CD1c-positive myeloid dendritic cell (primary cell): ENCODE measurements around the gene C6orf89.
A peak's percentile ranks its signal among the peaks of the same experiment; 100 is the strongest.

Experiments used
- DNase-seq: peaks from one replicate; pipeline ENCODE4 v3.0.0-alpha.2; 2016; ENCODE audit errors: extremely low spot score

Gene C6orf89

DNA sequence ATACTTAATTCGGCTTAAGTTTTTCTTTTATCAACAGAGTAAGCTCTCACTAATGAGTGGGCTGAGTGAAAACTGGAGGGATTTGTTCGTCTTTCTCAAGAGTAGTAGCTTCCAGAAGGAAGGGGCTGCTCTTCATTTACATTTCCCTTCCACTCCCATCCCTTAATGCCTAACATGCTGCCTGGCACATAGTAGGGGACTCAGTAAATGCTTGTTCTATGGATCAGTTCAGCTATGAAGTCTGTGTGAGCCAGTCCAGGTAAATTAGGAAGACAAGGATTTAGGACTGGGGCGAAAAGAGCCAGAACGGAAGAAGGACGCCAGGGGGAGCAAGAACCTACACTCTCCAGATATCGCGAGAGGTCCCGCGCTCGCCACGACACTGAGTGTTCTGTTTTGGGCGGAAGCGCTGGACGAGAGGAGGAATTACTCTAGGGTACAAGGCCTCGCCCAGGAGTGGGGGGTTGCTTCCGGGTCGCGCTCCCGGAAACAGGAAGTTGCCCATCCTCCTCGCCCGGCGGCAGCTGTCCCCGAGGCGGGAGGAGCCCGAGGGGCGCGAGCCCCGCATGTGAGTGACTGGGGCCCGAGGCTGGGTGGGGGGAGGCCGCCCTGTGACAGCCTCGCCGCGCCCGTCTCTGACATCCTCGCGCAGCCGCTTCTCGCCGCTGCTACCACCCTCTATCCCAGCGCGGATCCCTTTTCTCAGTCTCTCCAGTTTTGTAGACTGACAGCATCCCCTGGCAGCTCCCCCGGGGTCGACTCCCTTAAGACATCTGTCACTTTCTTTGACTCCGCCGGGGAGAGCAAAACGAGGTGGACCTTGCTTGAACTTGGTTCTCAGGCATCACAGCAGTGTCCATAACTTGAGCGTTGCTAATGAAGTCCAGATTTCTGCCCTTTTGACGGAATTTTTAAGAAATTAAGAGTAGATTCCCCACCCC lies at the start of gene C6orf89:
Gene C6orf89 (plus strand): TSS at position 492 of the 941 bp plus-strand sequence. CDS start 13,493 bp downstream, outside the sequence.
- DNase-seq = peak; percentile 99

DNA sequence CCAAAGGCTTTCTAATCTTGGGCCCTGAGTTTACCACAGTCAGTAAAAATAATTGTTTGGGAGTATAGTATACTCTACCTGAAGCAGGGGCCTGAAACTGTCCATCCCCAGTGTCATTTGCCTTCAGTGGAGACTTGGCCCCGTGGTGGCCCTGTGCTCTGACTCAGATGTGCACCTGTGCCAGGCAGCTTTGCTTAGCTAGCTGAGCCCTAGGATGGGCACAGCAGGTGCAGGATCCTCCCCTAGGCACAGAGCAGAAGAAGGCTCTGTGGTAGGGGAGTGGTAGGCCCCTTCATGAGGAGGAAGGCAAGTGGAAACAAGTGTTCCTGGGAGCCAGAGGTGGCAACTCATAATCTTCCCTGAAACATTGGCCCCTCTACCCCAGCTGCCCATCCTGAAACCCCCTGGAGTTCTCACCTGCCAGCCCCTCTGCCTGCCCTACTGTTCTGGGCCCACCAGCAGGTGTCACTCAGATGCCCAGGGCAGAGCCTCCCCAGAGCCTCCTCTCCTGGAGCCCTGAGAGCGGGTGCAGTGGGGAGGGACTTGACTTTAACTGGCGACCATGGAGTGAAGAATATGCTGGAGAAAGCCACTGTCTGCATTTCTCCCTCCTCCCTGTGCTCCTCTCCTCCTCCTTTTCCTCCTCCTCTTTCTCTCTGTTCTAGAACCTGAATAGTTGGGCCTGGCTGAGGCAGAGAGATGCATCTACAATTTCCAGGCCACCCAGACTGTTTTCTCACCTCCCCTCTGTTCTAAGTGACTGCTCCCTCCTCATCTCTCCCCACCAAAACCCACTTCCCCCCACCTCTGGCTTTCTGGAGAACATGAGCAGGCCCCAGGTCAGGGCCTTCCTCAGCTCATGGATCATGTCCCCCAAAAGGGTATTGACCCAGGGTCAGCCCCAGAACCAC lies 49.4 kb upstream of the C6orf89 start:
- no peak for DNase-seq

DNA sequence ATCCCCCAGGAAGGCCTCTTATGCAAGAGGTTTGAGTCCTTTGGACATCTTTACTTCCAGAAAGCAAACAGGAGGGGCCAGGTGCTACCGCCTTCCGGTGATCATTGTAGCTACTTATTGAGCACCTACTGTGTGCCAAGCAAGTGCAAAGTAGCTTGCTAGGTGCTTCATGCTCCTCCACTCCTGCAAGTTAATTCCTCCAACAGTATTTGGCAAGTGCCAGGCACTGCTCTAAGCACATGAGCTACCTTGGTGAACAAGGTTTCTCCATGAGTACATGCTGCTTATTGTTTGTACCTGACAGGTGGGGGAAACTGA lies 48.8 kb upstream of the C6orf89 start:
- DNase-seq = no peak

DNA sequence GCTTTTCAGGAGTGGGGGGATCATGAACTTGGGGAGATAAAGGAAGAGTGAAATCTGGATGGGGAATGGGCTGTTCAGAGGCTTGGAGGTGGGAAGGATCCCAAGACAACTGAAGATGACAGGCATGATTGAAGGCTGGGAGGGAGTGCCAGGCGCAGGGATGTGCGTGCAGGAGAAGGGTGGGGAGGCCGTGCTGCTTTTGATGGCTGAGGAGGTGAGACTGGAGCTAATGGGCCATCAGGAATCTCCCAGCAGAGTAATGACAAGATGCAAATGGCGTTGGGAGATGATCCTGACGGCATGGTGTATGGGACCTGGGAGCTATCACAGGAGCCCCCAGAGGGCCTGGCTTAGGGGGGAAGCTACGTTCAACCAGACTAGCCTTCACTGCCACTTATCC lies 48.1 kb upstream of the C6orf89 start:
- no peak for DNase-seq

GRCh38 chr6:36838896-36839748 lies 46.6 kb upstream of the C6orf89 start, which contains the start of gene CPNE5:
CPNE5 (minus strand) TSS chr6:36839444; CDS start chr6:36839377, 67 bp downstream.
- DNase-seq = no peak

DNA sequence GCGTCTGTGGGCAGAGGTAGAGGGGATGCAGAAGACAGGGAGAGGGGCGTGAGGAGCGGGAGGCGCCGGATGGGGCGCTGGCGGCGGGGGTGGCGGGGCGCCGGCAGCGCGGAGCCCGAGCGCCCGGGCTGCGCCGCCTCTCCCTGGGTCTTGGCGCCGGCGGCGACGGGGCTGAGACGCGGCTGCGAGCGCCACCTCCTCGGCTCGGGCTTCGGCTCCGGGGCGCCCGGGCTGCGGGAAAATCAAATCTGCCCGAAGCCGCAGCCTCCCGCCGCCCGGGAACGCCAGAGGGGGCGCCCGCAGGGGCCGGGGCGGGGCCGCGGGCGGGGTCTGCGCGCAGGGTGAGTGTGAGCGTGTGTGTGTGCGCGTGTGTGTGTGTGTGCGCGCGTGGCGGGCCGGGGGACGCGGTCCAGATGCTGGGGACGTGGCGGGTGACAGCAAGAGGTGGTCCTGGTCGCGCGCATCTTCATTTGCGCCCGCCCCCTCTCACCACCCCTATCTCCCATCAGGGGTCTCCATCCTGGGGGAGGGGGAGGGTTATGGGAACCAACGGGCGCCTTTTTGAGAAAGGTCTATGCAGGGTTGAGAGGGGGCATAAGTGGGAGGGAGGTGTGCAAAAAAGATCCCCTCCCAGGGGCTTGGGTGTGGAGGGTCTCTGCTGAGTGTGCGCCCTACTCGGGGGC lies 45.9 kb upstream of the C6orf89 start:
- peak; percentile 34 for DNase-seq

DNA sequence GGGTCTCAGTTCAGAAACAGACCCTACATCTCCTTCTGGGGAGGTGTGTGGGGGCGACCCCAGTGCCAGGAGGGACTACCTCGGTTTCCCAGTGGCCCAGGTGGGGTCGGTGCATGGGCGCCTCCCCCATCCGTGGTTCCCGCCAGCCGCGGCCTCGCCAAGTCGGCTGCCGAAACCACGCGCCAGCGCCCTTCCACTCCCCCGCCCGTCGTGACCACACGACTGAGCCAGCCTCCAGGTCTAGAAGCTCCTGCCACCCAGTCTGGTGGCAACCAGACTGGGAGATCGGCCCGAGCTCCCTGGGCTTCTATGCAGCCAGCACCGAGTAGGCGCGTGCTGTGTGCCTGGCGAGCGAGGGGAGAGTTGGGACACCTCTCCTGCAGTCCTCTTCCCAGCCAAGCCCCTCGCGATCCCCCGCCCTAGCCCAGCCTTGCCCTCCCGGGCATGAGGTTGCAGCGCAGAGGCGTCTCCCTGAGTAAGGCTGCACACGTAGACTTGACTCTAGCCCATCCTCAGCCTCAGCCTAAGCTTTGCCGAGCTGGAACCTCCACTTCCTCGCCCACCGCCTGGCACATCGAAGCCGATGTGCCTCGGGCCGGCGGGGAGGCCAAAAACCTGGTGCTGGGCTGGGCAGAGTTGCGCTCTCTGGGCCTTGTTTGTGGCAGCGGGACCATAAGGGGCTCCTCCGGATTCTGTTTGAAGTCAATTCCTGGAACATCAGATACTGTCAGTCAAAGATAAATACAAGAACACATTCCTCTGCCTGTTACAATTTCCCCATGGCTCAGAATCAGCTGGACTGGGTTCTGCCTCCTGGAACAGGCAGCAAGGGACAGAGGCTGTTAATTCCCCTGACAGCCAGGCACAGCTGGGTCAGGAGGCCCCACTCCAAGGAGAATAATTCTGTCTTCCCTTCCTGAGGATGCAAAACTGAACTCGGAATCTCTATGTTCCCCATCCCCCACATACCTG lies 45.0 kb upstream of the C6orf89 start:
- no peak for DNase-seq

DNA sequence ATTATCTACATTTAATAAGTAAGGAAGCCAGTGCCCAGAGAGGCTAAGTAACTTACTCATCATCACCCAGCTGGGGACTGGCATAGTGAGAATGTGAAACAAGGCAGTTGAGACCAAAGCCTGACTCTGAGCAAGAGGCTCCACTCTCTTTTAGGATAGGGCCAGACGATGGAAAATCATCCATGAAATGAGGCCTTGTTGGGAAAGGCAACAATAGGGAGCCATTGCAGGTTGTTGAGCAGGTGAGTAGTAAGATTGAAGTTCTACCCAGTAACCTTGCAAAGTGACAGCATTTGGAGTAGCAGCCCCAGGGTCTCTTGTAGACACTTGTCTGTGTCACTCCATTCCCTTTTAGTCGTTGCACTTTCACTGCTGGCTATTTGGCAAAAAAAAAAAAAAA lies 44.0 kb upstream of the C6orf89 start:
- no peak for DNase-seq

- DNase-seq = no peak
These were observed 42.6 kb upstream of the C6orf89 start for GRCh38 chr6:36843170-36843569.

DNA sequence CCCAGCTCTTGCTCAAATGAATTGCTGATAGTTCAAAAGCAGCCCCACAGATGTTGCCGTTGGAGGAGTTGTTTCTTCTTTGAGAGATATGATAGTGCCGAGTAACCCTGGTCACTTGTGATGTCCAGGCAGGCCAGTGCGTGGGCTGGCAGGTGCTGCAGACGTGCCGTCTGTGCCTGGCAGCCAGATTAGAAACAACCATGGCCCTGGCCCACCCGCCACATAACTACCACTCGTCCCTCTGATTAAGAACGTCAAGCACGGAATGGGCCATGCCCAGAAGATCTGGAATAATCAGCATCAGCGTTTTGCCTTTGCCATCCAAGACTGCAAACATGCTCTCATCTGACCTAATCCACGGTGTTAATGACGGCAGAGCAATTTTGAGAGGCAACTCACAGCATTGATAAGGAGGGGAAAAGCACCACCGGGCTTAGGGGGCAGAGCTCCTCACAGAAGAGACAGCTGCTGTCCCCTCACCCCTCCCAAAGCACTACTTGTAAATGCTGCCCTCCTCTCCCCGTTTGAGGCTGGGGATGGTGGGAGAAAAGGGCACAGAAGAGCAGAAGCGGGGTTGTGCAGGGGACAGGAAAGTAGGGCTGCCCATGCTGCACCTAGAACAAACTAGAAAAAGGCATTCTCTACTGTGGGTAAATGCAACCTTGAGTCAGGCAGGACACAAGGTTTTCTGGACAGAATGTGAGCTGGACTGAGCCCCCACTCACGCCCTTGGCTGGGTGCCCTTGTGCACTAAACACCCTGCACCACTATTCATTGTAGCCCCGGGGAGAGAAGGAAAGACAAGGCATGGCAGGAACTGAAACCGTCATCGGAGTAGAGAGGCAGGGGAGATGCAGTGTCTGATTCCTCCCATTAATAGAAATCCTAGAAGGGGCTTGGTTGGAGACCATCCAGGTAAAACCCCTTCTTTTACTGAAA lies 41.3 kb upstream of the C6orf89 start:
- DNase-seq = no peak

DNA sequence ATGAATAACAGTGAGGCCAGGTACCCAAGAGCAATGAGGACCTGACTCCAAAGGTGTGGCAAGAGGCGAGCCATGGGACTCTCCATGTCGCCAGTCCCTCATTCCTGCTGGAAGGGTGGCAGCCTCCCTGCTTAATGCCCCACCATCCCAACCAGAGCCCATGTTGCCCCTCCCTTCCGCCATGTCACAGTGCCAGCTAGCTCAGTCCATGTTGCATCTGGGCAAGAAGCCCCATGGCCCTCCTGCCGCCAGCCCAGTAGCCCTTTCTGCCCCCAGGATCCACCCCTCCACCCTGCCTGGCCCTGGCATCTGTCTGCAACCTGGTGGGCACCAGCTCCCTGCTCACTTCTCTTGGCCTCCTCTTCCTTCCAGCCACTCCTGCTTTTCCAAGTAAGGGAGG lies 40.5 kb upstream of the C6orf89 start:
- DNase-seq = no peak

DNA sequence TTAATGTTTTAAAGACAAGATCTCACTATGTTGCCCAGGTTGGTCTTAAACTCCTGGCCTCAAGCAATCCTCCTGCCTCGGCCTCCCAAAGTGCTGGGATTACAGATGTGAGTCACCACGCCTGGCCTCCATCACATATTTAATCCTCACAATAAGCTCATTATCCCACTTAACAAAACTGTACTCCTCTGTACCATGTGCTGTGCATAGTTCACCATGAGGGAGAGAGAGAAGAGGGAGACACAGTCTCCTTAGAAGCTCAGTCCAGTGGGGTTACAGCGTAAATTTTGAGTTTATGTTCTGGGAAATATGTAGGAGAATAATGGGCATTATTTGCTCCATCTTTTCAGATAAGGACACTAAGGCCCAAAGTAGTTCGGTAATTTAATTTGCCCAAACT lies 38.6 kb upstream of the C6orf89 start:
- DNase-seq = no peak

- no peak for DNase-seq
These were observed 37.8 kb upstream of the C6orf89 start for GRCh38 chr6:36847991-36848390.

DNA sequence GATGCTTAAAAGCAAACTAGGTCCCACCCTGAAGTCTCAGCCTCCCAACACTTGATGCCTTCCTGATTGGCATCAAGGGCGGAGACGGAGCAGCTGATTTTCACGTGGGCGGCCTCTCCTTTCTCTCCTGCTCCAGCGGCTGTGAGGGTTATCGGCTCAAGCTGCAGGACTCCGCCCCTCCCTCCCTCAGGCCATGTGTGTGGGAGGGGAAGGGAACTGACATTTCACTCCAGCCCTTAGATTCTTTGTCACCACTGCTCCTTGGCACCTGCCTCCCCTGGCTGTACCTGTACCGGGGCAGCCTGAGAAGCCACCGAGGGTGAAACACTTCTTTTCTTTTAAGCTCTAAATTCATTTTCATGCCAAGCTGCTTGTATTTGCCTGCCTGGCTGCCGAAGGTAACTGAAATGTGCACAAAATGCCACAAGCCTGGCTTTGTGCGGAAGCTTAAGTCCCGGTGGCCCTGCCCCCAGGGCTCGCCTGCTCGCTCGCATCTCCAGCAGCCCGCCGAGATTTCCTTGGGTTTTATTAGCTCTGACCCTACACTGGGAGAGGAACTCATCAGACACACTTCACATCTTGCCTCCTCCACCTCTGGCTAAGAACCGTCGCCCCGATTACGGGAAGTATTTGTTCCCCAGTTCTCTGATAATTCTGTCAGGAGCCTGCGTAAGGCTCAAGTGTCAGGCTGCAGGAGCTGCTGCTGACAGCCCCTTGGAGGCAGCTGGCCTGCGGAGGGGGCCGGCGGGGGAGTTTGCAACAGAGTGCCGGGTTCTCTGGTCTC lies 36.9 kb upstream of the C6orf89 start:
- peak; percentile 85 for DNase-seq

- peak; percentile 23 for DNase-seq
These were observed 35.7 kb upstream of the C6orf89 start for GRCh38 chr6:36850021-36850420.

DNA sequence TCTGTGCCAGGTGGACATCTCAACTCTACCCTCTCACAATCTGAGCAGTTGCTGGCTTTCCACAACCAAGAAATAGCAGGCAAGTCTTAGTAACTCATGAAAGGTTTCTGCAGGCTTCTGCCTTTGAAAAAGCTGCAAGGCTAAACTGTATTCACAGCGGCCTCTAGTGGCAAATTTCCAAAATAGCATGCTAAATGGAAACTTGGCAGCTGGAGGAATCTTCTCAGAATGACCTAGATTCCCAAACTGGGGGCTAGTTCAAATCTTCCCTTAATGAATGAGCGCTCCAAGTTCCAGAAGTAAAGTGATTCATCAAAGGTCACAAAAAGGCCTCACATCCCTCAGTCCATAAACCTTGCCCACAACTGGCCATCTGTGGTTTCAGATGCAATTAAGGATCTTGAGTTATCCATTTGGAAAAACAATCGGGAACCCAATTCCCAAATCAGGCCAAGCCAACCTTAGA lies 34.6 kb upstream of the C6orf89 start:
- DNase-seq = peak; percentile 85

GRCh38 chr6:36851626-36852025 lies 34.1 kb upstream of the C6orf89 start:
- no peak for DNase-seq
